Measurements from ENCODE around the gene SYNGR1.

Gene SYNGR1

GRCh38 chr22:39432361-39432811, 82.6 kb downstream of the SYNGR1 start:
- no peak for DNase-seq

GRCh38 chr22:39433476-39434242, 83.9 kb downstream of the SYNGR1 start:
- DNase-seq = no peak

GRCh38 chr22:39434243-39434653, 84.5 kb downstream of the SYNGR1 start:
- no peak for DNase-seq

DNA sequence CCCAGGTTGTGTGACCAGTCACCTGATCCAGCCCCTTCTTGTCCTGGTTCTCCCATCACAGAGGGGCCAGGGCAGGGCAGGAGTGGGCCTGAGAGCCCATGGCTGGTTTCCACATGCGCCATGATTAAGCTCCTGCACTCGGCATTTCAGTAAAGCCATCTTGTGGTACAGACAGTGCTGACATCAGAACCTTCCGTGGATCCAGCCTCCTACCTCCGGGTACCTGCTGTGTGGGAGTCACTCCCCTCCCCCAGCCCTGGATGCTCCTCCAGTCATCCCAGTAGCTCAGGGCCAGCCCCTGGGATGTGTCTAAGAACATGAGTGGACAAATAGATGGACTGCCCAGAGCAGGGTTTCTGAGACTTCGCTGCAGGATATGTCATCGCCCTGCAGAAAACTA, 84.9 kb downstream of the SYNGR1 start:
- no peak for DNase-seq

Data from activated CD8-positive, alpha-beta memory T cell treated with anti-CD3 and anti-CD28 coated beads, Interleukin-2, amount 50 U/mL, for 4 hours (primary cell).